HG03354 (cell line): Measurements from ENCODE around the gene TCERG1L.
"Not testable (repeated sequence)": the region's sequence is repeated elsewhere in the genome, so short reads cannot be mapped to it uniquely, and the experiment has no call there.

Experiments
- ATAC-seq: cut with Tn5 transposase; IDR thresholded peaks from one replicate; pipeline ENCODE4 v1.9.1; 2021; ENCODE audit warnings: mild to moderate bottlenecking; ENCODE audit not compliant: unreplicated experiment, poor library complexity, severe bottlenecking

The TCERG1L gene

DNA sequence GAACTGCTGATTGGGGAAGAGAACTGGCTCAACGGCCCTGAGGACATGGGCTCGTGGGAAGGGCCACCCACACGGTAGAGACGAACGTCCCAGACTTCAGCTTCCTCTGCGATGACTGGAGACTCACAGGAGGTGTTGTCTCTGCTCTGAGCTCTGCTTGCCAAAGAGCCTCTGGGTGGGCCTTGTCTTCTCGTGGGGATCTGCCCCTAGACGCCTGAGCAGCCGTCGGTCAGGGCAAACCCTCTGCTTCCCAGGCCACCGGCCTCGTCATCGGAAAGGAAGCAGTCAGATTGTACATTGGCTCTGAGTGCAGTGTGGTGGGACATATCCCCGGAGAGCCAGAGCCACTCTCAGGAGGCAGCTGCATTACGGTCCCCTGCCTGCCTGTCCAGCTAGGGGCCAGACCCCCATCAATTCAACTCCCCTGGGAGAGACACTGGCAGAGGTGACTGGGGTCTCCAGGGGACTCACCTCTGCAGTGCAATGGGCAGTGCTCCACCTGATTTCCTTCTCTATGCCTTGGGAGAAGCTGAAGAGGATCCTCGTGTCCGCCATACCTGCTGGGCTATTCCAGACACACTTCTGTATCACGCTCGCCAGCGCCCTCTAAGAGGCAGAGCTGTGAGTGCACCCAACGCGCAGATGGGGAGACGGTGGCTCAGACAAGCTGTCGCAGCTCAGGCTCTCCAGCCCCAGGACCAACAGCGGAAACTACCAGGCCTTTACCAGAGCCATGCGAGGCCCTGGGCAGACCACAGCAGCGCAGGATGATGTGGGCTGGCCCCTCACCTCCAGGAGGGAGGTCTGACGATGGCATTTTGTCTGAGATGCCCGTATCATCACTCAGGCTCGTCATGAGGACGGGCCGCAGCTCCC, 227.4 kb downstream of the TCERG1L start:
- ATAC-seq, result no peak

GRCh38 chr10:131082991-131083481, 228.5 kb downstream of the TCERG1L start:
- no peak for ATAC-seq

- no peak for ATAC-seq
These were observed 229.2 kb downstream of the TCERG1L start for GRCh38 chr10:131082201-131082850.

- ATAC-seq, result no peak
These were observed 229.7 kb downstream of the TCERG1L start for GRCh38 chr10:131081786-131082185.

GRCh38 chr10:131081376-131081775, 230.1 kb downstream of the TCERG1L start:
- ATAC-seq, result no peak

- no peak for ATAC-seq
These were observed 230.9 kb downstream of the TCERG1L start for GRCh38 chr10:131080571-131080970.

- no peak for ATAC-seq
These were observed 232.2 kb downstream of the TCERG1L start for GRCh38 chr10:131079314-131079713.

DNA sequence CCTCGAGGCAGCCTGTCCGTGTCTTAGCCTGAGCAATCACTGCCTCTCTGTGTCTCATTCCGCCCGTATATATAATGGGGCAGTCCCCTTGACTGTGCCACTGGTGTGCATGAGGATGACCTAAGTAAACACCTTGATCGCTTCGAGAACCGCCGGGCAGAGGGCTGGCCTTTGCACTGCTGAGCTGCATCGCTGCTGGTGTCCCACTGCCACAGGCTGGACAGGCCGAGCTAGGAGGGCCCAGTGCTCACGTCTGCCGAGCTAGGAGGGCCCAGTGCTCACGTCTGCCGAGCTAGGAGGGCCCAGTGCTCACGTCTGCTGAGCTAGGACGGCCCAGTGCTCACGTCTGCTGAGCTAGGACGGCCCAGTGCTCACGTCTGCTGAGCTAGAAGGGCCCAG, 232.6 kb downstream of the TCERG1L start:
- not testable (repeated sequence) for ATAC-seq

- ATAC-seq, result no peak
These were observed 233.2 kb downstream of the TCERG1L start for GRCh38 chr10:131078131-131078881.

DNA sequence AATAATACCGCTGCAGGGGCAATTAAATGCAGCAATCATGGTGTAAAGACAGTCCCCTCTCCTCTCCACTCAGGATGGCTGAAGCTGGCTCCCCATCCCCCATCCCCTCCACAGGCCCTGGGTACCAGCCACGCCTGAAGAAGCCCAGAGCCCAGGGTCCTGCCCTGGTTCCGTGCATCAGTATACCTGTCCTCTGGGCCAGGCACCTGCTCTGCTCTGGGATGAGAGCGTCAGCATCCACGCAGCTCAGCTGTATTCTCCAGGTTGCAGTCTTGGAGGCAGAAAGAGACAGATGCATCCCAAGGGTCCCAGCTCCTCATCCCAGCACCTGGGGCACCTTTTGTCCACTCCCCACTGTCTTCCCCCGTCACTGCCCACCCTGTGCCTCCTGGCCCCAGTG, 233.8 kb downstream of the TCERG1L start:
- ATAC-seq, result no peak

DNA sequence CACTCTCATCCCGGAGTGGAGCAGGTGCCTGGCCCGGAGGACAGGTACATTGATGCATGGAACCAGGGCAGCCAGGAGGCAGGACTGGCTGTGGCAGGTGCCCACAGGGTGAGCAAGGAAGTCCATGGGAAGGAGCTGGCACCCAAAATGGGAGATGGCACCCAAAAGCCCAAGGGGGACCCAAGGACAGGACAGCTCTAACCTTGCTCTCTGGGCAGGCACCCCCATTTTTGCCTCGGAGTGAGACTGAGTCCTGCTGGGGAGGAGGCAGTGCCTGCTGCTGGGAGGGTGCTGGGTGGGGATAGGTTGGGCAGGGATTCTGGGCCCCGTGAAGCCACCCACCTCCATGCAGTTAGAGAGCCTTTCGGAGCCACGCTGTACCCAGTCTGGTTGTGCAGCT, 234.5 kb downstream of the TCERG1L start:
- no peak for ATAC-seq

DNA sequence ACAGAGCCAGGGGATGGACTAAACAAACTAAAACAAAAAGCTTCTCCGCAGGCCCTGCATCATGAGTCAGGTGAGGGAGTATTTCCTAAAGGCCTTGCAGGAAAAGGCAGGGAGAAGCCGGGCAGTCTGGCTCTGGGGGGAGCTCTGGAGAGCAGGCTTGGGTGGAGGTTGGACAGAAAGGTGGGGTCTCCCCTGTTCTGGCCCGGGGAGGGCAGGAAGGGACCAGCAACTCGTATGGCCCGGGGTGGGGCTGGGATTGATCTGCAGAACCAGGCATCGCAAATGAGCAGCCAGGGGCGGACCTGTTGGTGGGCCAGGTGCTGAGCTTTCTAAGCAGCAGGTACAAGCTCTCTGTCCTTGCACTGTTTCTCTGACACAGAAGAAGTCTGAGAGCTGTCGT, 235.2 kb downstream of the TCERG1L start:
- no peak for ATAC-seq

GRCh38 chr10:131075218-131075770, 236.2 kb downstream of the TCERG1L start:
- ATAC-seq, result no peak

DNA sequence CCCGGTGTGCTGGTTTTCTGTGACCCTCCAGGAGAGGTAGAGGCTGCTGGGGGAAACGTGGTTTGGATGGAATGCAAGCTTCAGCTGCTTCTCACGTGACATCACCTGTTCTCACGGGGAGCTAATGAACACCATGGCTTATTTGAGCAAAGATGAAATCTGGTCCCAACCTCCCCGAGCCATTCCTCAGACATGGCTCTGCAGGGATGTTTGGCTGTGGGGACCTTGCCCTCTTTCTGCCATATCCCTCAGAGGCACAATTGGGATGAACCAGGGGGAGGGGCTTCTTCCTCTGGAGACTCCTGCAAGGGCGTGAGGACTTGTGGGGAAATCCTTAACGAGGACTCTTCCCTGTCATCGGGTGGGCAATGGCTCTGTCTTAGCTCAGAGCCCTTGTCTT, 236.8 kb downstream of the TCERG1L start:
- ATAC-seq, result no peak

GRCh38 chr10:131073469-131074035, 238.0 kb downstream of the TCERG1L start:
- ATAC-seq, result no peak

- no peak for ATAC-seq
These were observed 238.7 kb downstream of the TCERG1L start for GRCh38 chr10:131072651-131073468.

GRCh38 chr10:131071721-131072120, 239.8 kb downstream of the TCERG1L start:
- no peak for ATAC-seq

GRCh38 chr10:131070856-131071255, 240.7 kb downstream of the TCERG1L start:
- ATAC-seq, result no peak

DNA sequence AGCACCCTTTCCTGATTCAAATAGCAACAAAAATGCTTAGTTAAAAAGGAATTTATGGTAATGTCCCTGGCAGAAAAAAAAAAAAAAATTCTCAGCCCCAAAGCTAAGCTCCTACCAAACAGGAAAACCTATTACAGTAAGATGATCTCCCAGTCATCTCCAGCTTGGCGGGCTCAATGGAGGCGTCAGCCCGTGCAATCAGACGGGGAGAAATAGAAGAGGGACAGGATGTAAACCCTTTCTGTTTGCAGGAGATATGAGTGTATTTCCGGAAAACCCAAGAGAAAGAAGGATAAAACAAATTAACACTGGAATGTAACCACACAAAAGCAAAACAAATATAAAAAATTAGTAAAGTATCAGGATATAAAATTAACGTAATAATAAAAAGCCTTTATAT, 242.8 kb downstream of the TCERG1L start:
- ATAC-seq, result no peak
